B cell (primary cell): Measurements from ENCODE around the gene IL36RN. TPM values are rescaled to one million over a fixed set of nuclear protein-coding genes. Genes with fewer than 3 reads are reported as not detected.

Experiments used
- ATAC-seq: fragments of 200-7000 bp; cut with Tn5 transposase; one replicate; pipeline ENCODE4 v1.10.0; 2021; ENCODE audit warnings: low read depth, mild to moderate bottlenecking, moderate number of reproducible peaks, moderate library complexity
- CTCF ChIA-PET: fragments of 350-600 bp; sonication (Branson Sonifier 250); formaldehyde crosslinking; loops from one replicate; lab custom pipeline; 2021; ENCODE audit warnings: antibody characterized with exemption, inconsistent platforms; lab: Charles Lee
- POLR2A ChIA-PET: fragments of 350-600 bp; sonication (Branson Sonifier 250); formaldehyde crosslinking; loops from one replicate; lab custom pipeline; 2021; ENCODE audit warnings: antibody characterized with exemption; lab: Charles Lee
- DNase-seq: peaks from one replicate; pipeline ENCODE4 v3.0.0; 2013
- H2AFZ ChIP-seq: 2 replicates; pipeline ENCODE4 v1.6.1; 2012; ENCODE audit warnings: mild to moderate bottlenecking, low read depth, low read length; ENCODE audit not compliant: insufficient read depth, poor library complexity, severe bottlenecking
- H3K27ac ChIP-seq, 2 donors: 1 replicate in 1 of 2; 2 replicates in 1 of 2; pipeline ENCODE4 v1.5.1; 2012 to 2013; ENCODE audit warnings: low read length in 2 of 2, mild to moderate bottlenecking in 2 of 2, moderate library complexity in 1 of 2
- H3K27me3 ChIP-seq, 4 experiments: fragments of 200-600 bp in 1 of 4; sonication (generic) in 1 of 4; replicated peaks in 1 of 4; 1 replicate in 2 of 4; 2 replicates in 2 of 4; pipeline versions ENCODE4 v1.6.1 to v1.7.0; 2013 to 2016; ENCODE audit warnings: low read length in 3 of 4, mild to moderate bottlenecking in 2 of 4, mixed read lengths in 1 of 4, moderate library complexity in 1 of 4; ENCODE audit not compliant: insufficient read depth in 4 of 4, control insufficient read depth in 3 of 4; ENCODE audit errors: control extremely low read depth in 1 of 4
- H3K36me3 ChIP-seq, 2 experiments: replicated peaks in 1 of 2; 1 replicate in 1 of 2; 2 replicates in 1 of 2; pipeline versions ENCODE4 v1.6.1 to v1.7.1; 2013; ENCODE audit warnings: low read length in 1 of 2; ENCODE audit not compliant: insufficient read depth in 2 of 2, control insufficient read depth in 1 of 2; ENCODE audit errors: control extremely low read depth in 1 of 2, extremely low read depth in 1 of 2
- H3K4me1 ChIP-seq, 2 donors: fragments of 200-600 bp in 1 of 2; sonication (generic) in 1 of 2; 1 replicate in 1 of 2; 2 replicates in 1 of 2; pipeline versions ENCODE4 v1.5.1 to v1.6.1; 2013 to 2017; ENCODE audit warnings: low read length in 2 of 2; ENCODE audit not compliant: control insufficient read depth in 2 of 2, insufficient read depth in 2 of 2
- H3K4me2 ChIP-seq: replicated peaks from 2 replicates; pipeline ENCODE3; 2012; ENCODE audit warnings: mild to moderate bottlenecking, low read depth, low read length; ENCODE audit not compliant: poor library complexity, severe bottlenecking
- H3K4me3 ChIP-seq, 5 experiments: fragments of 200-600 bp in 1 of 5; sonication (generic) in 1 of 5; 1 replicate in 3 of 5; 2 replicates in 2 of 5; pipeline versions ENCODE4 v1.5.1 to v1.7.0; 2011 to 2016; ENCODE audit warnings: low read length in 4 of 5, mild to moderate bottlenecking in 4 of 5, low read depth in 2 of 5, control low read depth in 1 of 5, moderate library complexity in 1 of 5; ENCODE audit not compliant: insufficient read depth in 1 of 5; ENCODE audit errors: control extremely low read depth in 1 of 5, extremely low read depth in 1 of 5
- H3K79me2 ChIP-seq: fragments of 200-600 bp; sonication (generic); one replicate; pipeline ENCODE4 v1.6.0; 2016; ENCODE audit warnings: low read length; ENCODE audit not compliant: control insufficient read depth, insufficient read depth
- H3K9ac ChIP-seq: fragments of 200-600 bp; sonication (generic); 2 replicates; pipeline ENCODE4 v1.6.1; 2017; ENCODE audit warnings: mild to moderate bottlenecking, low read length, moderate library complexity
- H3K9me3 ChIP-seq, 3 donors: one replicate each; pipeline versions ENCODE4 v1.6.1 to v1.7.1; 2013; ENCODE audit warnings: low read length in 2 of 3; ENCODE audit not compliant: control insufficient read depth in 2 of 3, insufficient read depth in 1 of 3; ENCODE audit errors: control extremely low read depth in 1 of 3
- H4K20me1 ChIP-seq: 2 replicates; pipeline ENCODE4 v1.6.0; 2012; ENCODE audit warnings: mild to moderate bottlenecking, low read length; ENCODE audit not compliant: insufficient read depth, control insufficient read depth, poor library complexity, severe bottlenecking
- H3K27ac Mint-ChIP-seq: one replicate; pipeline ENCODE4 v1.8.0; 2021; ENCODE audit warnings: mixed read lengths
- H3K27me3 Mint-ChIP-seq: one replicate; pipeline ENCODE4 v1.8.0; 2021; ENCODE audit warnings: mixed read lengths
- H3K4me1 Mint-ChIP-seq: one replicate; pipeline ENCODE4 v1.8.0; 2021; ENCODE audit warnings: mixed read lengths
- H3K4me3 Mint-ChIP-seq: one replicate; pipeline ENCODE4 v1.8.0; 2021; ENCODE audit warnings: mixed read lengths
- H3K9me3 Mint-ChIP-seq: one replicate; pipeline ENCODE4 v1.8.0; 2022; ENCODE audit warnings: mixed read lengths; ENCODE audit not compliant: insufficient read depth
- EZH2 ChIP-seq: IDR thresholded peaks from 2 replicates; pipeline ENCODE4 v1.6.1; 2012; ENCODE audit warnings: borderline replicate concordance, low read depth, mild to moderate bottlenecking, moderate library complexity, low read length; ENCODE audit not compliant: insufficient read depth, poor library complexity, severe bottlenecking
- WGBS: methylation state at CpG from one replicate; pipeline ENCODE4 v1.1.5; 2013; ENCODE audit warnings: missing lambda C conversion rate; ENCODE audit not compliant: insufficient coverage; 5-methylcytosine and 5-hydroxymethylcytosine counted together
- intact Hi-C: fragments of 100-400 bp; cut with micrococcal nuclease; formaldehyde crosslinking; loops from one replicate; pipeline ENCODE4 v1.10.0; 2022
- polyA plus RNA-seq: library from polyadenylated mRNA; depleted of rRNA; stranded (reverse); fragments of >200 nt; gene quantifications from 2 replicates; pipeline ENCODE4 v1.2.3, GENCODE V29; 2012
- total RNA-seq, 2 donors: library from RNA; stranded (reverse); fragments of 120-200 nt in 1 of 2; gene quantifications; 1 replicate in 1 of 2; 2 replicates in 1 of 2; pipeline versions ENCODE4 v1.2.3 to v1.2.4, GENCODE V29; 2013 to 2022
- TF ChIP-seq, protein P1 (sequence below): fragments of 200-600 bp; IDR thresholded peaks from one replicate; pipeline ENCODE4 v1.8.0; 2022; ENCODE audit warnings: antibody characterized with exemption, mild to moderate bottlenecking

Gene IL36RN
- total and polyA plus RNA-seq, 2 donors (not counting 1 experiment from before 2014, with no cell fraction given) = not detected

DNA sequence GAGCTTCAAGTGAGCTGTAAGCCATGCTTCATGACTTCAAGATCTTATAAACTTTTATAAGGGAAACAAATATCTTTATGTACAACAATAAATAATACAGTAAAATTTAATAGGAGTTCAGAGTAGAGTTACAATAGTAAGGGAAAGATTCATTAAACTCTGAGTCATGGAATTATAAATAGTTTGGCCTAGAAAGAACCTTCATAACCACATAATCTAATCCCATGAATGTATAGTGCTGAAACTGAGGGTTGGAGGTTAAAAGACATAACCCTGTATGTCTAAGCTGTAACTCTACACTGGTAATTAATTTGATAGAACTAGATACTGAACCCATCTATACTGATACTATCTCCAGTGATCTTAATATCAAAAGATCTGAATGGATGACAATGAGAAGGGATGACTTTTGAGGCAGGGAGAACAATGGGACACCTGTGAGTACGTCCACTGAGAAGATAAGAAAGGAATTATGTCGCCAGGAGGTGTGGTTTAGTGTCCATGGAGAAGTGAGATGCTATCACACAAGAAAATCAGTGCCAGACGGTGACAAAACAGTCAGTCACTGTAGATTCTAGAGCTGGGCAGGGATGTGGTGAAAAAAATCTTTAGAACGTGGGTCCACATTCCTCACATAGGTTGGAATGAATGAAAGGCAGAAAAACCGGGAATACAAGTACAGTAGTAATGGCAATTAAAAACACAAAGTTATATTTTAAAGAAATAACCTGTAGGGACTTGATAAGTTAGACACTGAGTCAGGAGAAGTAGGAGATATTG, 9.9 kb downstream of the IL36RN start:
- CTCF ChIA-PET = no interaction called here
- intact Hi-C loops = no loop called here
- no peak overlapping the region for H3K27ac Mint-ChIP-seq

More for the DNA sequence above, 9.9 kb downstream of the IL36RN start:
- Histone ChIP-seq H4K20me1 (no peaks in the 10 kb centered on the region), H2AFZ (no peak overlapping the region), H3K27me3 (peaks cover 0 to 6% (median 1%) of the 10 kb centered on the region in 4 experiments), H3K9me3 (peaks cover 0 to 3% (median 2%) of the 10 kb centered on the region in 3 donors), H3K79me2 (no peaks in the 10 kb centered on the region), H3K9ac (no peak overlapping the region), H3K4me3 (no peak overlapping the region), H3K36me3 (no peaks in the 10 kb centered on the region), H3K4me2 (no peak overlapping the region), H3K4me1 (no peaks in the 10 kb centered on the region), H3K27ac (no peak overlapping the region)
- no peak for DNase-seq
- H3K27me3 Mint-ChIP-seq = peaks cover 33% of the 10 kb centered on the region
- no peaks in the 10 kb centered on the region for H3K4me1 Mint-ChIP-seq
- POLR2A ChIA-PET = no interaction called here
- ATAC-seq = no peak
- no peak for TF ChIP-seq EZH2
- TF ChIP-seq, protein P1, sequence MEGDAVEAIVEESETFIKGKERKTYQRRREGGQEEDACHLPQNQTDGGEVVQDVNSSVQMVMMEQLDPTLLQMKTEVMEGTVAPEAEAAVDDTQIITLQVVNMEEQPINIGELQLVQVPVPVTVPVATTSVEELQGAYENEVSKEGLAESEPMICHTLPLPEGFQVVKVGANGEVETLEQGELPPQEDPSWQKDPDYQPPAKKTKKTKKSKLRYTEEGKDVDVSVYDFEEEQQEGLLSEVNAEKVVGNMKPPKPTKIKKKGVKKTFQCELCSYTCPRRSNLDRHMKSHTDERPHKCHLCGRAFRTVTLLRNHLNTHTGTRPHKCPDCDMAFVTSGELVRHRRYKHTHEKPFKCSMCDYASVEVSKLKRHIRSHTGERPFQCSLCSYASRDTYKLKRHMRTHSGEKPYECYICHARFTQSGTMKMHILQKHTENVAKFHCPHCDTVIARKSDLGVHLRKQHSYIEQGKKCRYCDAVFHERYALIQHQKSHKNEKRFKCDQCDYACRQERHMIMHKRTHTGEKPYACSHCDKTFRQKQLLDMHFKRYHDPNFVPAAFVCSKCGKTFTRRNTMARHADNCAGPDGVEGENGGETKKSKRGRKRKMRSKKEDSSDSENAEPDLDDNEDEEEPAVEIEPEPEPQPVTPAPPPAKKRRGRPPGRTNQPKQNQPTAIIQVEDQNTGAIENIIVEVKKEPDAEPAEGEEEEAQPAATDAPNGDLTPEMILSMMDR = no peak
- H3K9me3 Mint-ChIP-seq = no peaks in the 10 kb centered on the region
- WGBS = 36% methylated on average over 2 of the region's 5 CpGs
- H3K4me3 Mint-ChIP-seq = no peak overlapping the region
